ENCODE measurements around the gene DELE1.
"Not testable (repeated sequence)": the region's sequence is repeated elsewhere in the genome, so short reads cannot be mapped to it uniquely, and the experiment has no call there.

Gene DELE1

DNA sequence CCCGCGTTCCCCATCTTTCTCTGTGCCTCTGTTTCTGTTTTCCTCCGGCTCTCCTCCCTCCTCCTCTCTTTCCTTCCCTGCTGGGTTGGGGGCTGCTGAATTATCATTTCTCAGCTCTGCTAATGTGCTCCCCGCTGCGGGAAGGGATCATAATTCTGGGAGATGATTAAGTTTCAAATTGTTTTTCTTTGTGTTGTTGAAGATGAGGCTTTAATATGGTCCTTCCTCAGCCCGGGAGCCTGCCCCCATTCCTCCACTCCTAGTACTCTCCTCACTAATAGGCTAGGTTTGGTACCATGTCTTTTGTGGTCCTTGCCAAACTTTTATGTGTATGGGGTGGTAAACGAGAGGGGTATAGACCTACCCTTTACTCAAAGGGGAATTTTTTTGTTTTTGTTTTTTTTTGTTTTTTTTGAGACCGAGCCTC lies 39.8 kb upstream of the DELE1 start:
- DNase-seq (ENCODE audit: low spot score) = no peak

- DNase-seq (ENCODE audit: low spot score) = no peak
These were observed 34.3 kb upstream of the DELE1 start for GRCh38 chr5:141889282-141889871.

- not testable (repeated sequence) for DNase-seq (ENCODE audit: low spot score)
These were observed 33.2 kb upstream of the DELE1 start for GRCh38 chr5:141890429-141890828.

DNA sequence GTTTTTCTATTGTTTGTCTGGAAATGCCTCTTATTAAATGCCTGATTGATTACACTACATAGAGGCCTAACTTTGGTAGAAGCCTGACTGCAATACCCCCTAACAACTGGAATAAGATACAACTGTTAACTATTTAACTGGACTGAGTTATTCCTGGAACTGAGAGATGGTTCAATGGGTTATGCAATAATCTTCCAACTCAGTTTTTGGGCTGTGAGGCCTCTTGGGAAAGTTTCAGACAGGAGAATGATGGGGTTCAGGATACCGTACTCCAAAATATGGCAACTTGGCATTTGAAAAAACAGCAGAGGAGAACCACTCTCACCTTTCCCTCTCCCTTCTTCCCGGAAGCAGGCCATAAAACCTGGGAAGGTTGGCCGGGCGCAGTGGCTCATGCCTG lies 26.2 kb upstream of the DELE1 start:
- DNase-seq (ENCODE audit: low spot score) = no peak

DNA sequence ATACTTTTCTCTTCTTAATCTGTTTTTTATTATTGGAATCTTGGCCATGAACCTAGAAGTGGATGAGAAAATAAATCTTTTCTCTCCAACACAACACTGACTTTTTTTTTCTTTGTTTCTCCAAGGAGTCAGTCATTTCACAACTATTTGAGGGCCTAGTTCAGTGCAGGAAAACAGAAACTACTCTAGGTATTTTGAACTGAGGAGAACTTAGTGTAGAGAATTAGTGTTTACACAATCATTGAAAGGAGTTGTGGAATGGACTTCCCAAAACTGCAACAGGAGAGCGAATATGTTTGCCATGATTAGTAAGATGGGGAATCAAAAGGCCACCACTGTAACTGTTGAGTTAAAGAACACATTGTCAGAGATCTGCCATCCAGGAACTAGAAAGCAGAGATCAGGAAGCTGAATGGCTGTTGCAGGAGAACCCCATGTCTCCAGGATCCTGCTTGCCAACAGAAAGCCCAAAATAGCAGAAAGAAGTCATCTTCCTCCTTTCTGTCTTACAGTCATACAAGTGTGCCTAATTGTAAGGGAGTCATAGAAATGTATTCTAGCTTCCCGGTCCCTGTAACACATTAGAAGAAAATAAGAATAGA lies 25.1 kb upstream of the DELE1 start:
- DNase-seq (ENCODE audit: low spot score) = no peak

DNA sequence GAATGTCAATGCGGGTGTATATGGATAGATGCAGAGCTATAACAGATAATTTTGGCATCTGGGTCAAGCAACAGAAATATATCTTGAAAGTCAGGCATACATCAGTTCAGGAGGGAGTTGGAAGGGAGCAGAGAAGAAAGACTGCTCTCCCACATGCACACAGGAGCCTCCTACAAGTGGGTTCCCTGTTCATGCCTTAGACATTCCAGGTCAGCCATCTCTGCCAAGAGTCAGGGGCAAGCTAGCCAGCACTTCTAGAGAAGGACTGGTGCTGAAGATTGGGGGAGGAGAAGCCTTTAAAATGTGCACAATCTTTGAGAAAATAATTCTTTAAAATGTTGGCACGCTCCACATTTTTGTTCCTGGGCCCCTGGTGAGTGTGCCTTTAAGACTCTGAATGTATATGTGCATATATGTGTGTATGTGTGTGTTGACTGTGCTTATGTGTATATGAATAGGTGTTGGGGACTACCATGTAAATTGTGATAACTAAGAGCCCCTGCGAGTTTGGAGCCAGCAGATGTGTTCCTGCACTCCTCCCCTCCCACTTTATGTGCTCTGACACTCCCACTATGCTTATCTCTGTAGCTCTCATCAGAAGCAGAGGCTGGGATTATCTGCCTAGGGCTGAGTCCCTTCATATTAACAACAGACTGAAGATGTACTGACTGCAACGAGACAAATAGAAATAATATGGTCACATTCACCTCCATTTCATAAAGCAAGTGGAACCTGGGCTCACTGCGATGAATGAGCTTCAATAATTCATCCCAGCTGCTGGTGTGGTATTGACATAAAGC lies 21.5 kb upstream of the DELE1 start:
- DNase-seq (ENCODE audit: low spot score) = no peak

GRCh38 chr5:141903261-141903660 lies 20.4 kb upstream of the DELE1 start:
- no peak for DNase-seq (ENCODE audit: low spot score)

DNA sequence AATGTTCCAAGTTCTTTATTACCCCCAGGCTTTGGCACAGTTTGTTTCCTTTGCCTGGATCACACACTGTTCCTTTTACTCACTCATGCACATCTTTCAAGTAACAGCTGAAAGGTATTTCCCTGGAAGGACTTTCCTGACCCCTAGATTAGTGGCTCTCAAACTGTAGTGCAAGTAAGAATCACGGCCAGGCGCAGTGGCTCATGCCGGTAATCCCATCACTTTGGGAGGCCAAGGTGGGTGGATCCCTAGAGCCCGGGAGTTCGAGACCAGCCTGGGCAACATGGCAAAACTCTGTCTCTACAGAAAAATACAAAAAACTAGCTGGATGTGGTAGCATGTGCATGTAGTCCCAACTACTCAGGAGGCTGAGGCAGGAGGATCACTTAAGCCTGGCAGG lies 19.1 kb upstream of the DELE1 start:
- DNase-seq (ENCODE audit: low spot score) = no peak

DNA sequence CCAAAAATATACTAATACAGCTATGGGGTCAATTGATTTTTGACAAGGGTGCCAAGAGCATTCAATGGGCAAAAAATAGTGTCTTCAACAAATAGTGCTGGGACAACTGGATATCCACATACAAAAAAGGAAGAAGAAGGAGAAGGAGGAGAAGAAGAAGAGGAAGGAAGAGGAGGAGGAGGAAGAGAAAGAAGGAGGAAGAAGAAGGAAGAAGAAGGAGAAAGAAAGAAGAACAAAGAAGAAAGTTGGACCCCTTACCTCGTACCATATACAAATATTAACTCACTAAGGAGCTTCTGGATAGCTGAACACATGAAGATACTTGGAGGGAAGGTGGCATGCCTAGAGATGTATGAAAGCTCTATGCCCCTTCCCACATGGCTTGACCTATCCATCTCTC lies 17.2 kb upstream of the DELE1 start:
- DNase-seq (ENCODE audit: low spot score) = no peak

DNA sequence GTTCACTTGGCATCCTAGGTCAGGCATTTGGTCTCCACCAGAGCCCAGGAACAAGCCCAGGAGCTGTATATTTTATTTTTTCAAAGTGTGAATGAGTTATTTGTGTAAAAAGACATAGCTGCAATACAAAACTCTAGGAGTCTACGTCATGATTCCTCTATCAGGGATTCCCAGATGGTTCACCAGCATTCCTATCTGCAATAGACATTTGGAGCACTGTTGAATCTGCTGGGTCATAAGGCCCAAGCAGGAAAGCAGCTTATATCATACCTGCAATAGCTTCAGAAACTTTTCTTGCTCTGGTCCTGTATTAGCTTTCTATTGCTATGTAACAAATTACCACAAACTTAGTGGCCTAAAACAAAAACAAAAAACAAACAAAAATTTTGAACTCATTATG lies 16.7 kb upstream of the DELE1 start:
- DNase-seq (ENCODE audit: low spot score) = no peak

- DNase-seq (ENCODE audit: low spot score) = no peak
These were observed 14.9 kb upstream of the DELE1 start for GRCh38 chr5:141908796-141909195.

DNA sequence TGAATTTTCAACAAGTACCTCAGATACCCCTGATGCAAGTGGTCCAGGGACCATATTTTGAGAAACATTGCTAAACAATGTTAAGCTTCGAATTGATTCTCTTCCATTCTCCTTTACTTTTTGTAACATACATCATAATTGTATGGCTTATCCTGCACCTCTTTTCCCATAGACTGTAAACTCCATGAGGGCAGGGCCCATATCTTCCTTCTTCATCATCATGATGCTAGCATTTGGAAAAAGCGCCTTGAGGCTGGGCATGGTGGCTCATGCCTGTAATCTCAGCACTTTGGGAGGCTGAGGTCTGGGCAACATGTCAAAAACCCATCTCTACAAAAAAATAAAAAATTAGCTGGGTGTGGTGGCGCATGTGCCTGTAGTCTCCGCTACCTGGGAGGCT lies 14.5 kb upstream of the DELE1 start:
- no peak for DNase-seq (ENCODE audit: low spot score)

- DNase-seq (ENCODE audit: low spot score) = no peak
These were observed 13.4 kb upstream of the DELE1 start for GRCh38 chr5:141910271-141910673.

DNA sequence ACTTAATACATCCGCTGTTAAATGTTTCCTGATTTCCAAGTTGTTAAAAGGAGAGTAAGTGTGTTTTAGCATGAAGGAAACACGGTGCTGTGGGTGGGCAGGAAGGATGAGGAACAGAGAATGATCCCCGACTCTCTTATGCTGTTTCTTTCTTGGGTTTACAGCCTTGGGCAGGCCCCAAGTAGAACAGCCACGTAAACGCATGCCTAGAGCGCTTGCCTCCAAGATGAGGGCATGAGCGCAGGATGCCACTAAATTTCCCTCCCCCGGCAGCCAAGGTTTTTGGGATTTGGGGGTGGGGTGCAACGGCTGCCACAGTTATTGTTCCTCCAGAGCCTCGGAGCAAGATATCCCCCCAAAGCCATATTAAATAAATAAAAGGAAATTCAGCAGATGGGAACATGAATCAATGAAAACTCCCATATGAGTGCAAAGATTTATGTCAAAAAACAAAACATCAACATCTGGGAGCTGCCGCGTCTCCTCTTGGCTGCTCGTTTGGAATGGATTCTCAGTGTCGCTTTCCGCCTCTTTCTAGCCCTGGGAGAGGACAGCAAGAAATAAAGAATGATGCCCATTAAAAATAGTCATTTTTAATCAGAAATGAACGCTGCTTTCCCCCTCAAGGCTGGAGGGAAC lies 10.0 kb upstream of the DELE1 start:
- no peak for DNase-seq (ENCODE audit: low spot score)

- no peak for DNase-seq (ENCODE audit: low spot score)
These were observed 9.4 kb upstream of the DELE1 start for GRCh38 chr5:141914199-141914743.

- DNase-seq (ENCODE audit: low spot score) = no peak
These were observed 8.9 kb upstream of the DELE1 start for GRCh38 chr5:141914797-141915196.

DNA sequence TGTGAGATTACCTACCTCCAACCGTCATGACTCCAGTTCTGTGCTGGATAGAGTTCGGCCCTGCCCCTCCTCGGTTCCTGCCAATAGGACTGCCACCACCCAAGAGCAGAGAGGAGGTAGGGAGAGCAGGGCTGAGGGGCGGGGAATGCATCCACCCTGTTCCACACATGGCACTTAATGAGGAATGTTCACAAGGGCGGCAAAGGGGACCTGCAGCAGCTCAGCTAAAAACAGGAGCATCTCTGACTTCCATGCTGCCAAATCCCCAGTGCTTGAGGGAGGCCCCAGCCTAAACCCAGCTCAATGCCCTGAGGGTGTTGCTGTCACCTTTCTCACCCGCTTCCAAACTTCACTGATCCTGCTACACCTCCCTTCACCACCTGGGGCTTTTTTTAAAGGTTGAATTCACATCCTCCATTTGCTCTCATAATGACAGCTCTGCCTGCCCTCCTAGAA lies 7.8 kb upstream of the DELE1 start:
- no peak for DNase-seq (ENCODE audit: low spot score)

DNA sequence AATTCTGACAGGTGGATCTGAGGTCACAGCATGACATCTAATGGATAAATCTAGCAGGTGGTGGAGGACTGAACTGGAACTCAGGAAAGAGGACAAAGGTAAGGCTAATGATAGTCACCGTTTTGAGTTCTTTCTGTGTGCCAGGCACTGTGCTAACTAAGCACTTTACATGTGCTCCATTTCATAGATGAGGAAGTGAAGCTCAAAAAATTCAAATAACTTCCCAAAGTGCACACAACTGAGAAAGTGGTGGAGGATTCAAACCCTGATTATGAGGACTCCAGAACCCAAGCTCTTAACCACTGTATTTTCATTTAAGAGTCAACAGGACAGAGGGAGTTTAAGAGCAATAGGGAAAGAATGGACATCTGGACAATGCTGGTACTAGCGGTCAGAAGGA lies 7.1 kb upstream of the DELE1 start:
- no peak for DNase-seq (ENCODE audit: low spot score)

GRCh38 chr5:141917760-141918159 lies 5.9 kb upstream of the DELE1 start:
- no peak for DNase-seq (ENCODE audit: low spot score)

GRCh38 chr5:141919218-141920119 lies 4.2 kb upstream of the DELE1 start:
- DNase-seq (ENCODE audit: low spot score) = no peak

DNA sequence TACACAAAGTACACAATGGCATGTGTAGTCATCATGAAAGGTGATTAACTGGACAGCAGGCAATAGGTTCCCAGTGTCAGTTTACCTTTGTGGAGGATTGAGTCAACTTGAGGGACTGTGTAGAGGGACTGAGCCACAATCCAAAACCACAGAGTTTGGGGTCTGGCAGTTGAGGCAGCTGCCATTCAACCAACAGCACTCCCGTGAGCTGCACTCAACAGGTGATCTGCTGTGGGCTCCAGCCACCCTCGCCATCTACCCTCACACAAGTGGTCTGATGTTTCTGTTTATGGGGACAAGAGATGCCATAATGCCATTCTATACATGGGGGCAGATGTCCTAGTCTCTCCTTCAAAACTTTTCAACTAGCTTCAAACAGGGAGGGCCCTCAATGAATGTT lies 2.9 kb upstream of the DELE1 start:
- no peak for DNase-seq (ENCODE audit: low spot score)
